Subcutaneous adipose tissue (tissue), 4 donors: ENCODE data around the gene CAPN5. TPM values are rescaled to one million over a fixed set of nuclear protein-coding genes. Genes with fewer than 3 reads are reported as not detected.

Experiments used
- CTCF ChIP-seq: fragments of 450-650 bp; IDR thresholded peaks from one replicate; pipeline ENCODE4 v1.5.1; 2016; ENCODE audit warnings: low read depth, mild to moderate bottlenecking, control low read depth, antibody characterized with exemption, moderate library complexity
- total RNA-seq, 4 donors: library from RNA; depleted of rRNA; stranded (reverse); fragments of >200 nt; gene quantifications; one replicate each; pipeline ENCODE4 v1.1.0, GENCODE V29; 2016

CAPN5 gene
- total RNA-seq, 4 donors from 2014 or later, result 2.4 to 10.5 (median 3.3) TPM

GRCh38 chr11:77141475-77141874, 74.7 kb downstream of the CAPN5 start:
- TF ChIP-seq CTCF, result no peak

- TF ChIP-seq CTCF, result no peak
Measured at GRCh38 chr11:77142091-77142975, 75.6 kb downstream of the CAPN5 start.

GRCh38 chr11:77143405-77144020, 76.7 kb downstream of the CAPN5 start:
- TF ChIP-seq CTCF, result no peak

GRCh38 chr11:77144196-77144856, 77.6 kb downstream of the CAPN5 start:
- TF ChIP-seq CTCF, result no peak

- TF ChIP-seq CTCF, result no peak
Measured at GRCh38 chr11:77144857-77145428, 78.2 kb downstream of the CAPN5 start.

GRCh38 chr11:77146261-77147035, 79.7 kb downstream of the CAPN5 start:
- TF ChIP-seq CTCF, result no peak
